Superior temporal gyrus (tissue), 1 donor: Measurements from ENCODE around the gene TADA2A.

ENCODE experiments used
- DNase-seq: peaks from one replicate; pipeline ENCODE4 v3.0.0-alpha.2; 2016; ENCODE audit errors: extremely low spot score

The TADA2A gene

DNA sequence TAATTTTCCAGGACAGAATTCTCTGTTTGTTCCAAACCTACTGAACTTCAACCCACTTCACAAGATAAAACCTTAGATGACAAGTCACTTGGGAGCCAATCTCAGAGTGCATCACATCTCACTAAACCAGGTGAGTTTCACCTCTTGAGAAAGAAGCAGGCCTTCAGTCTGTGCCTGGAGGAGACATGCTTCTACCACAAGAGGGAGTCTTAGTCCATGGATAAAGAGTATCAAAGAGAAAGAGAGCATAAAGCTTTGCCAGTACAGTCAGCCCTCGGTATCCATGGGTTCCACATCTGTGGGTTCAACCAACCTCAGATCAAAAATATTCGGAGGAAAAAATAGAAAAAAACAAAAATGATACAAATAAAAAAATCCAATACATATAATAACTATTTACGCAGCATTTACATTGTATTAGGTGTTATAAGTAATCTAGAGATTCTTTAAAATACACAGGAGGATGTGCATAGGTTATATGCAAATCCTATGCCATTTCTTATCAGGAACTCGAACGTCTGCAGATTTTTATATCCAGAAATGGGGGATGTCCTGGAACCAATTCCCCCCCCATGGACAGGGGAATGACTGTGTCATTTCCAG, 120.7 kb downstream of the TADA2A start:
- DNase-seq = peak; percentile 75
